ENCODE data around the gene TRIM2.

- TF ChIP-seq CTCF (IDR thresholded peaks at IDR 0.05) = no peak
- TF ChIP-seq POLR2A (IDR thresholded peaks at IDR 0.05) = no peak
Measured at GRCh38 chr4:153362184-153362583, 157.9 kb downstream of the TRIM2 start.

Data from thyroid gland (tissue), 4 donors.